Measurements from ENCODE around the gene D2HGDH. TPM values are rescaled to one million over a fixed set of nuclear protein-coding genes. Genes with fewer than 3 reads are reported as not detected.
"Not testable (repeated sequence)": the region's sequence is repeated elsewhere in the genome, so short reads cannot be mapped to it uniquely, and the experiment has no call there.

The D2HGDH gene
- total RNA-seq, 4 donors from 2014 or later = 12.5 to 21.8 (median 13.3) TPM

DNA sequence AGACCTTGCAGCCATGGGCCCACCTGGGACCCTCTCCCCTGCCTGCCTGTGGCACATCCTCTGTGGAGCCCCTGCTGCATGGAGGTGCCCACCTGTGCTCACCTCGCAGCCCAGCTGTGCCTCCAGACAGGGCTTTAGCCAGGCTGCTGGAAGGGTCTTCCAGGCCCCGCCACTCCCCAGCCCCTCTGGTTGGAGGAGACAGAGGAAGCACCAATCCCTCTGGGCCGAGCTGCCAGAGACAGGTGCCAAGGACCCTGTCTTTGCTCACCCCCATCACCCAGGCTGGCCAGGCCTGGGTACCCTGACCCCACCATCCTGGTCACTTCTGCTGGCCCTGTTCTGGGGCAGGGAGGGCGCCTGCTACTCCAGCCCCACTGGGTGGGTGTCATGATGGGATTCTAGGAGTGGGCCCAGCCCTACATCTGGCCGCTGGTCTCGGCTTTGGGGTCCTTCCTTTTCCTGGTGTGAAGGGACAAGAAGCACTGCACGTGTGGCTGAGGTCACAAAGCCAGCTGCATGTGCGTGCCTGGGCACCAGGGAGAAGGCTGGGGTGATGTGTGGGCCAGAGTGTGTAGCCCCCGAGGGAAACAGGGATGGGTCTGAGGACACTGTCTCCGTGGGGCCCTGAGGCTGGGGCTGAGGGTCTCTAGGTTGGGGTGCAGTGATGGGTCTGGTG is 65.2 kb downstream of the D2HGDH start:
- TF ChIP-seq, protein P1, sequence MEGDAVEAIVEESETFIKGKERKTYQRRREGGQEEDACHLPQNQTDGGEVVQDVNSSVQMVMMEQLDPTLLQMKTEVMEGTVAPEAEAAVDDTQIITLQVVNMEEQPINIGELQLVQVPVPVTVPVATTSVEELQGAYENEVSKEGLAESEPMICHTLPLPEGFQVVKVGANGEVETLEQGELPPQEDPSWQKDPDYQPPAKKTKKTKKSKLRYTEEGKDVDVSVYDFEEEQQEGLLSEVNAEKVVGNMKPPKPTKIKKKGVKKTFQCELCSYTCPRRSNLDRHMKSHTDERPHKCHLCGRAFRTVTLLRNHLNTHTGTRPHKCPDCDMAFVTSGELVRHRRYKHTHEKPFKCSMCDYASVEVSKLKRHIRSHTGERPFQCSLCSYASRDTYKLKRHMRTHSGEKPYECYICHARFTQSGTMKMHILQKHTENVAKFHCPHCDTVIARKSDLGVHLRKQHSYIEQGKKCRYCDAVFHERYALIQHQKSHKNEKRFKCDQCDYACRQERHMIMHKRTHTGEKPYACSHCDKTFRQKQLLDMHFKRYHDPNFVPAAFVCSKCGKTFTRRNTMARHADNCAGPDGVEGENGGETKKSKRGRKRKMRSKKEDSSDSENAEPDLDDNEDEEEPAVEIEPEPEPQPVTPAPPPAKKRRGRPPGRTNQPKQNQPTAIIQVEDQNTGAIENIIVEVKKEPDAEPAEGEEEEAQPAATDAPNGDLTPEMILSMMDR (IDR thresholded peaks at IDR 0.05) = no peak
- no peak for TF ChIP-seq EP300 (IDR thresholded peaks at IDR 0.05)
- TF ChIP-seq POLR2AphosphoS5 (IDR thresholded peaks at IDR 0.05) = no peak
- no peak for TF ChIP-seq POLR2A (IDR thresholded peaks at IDR 0.05)
- Histone ChIP-seq H3K4me3 (no peak overlapping the region), H3K36me3 (no peaks in the 10 kb centered on the region), H3K27me3 (peaks cover 78% of the 10 kb centered on the region), H3K9me3 (no peaks in the 10 kb centered on the region), H3K27ac (no peak overlapping the region), H3K4me1 (peaks cover 0 to 19% (median 13%) of the 10 kb centered on the region in 3 donors)
- ATAC-seq = no peak
- no CpG with 5 or more reads among the region's 10 CpGs for WGBS, 2 donors (ENCODE audit: low coverage in 1 of 2)

DNA sequence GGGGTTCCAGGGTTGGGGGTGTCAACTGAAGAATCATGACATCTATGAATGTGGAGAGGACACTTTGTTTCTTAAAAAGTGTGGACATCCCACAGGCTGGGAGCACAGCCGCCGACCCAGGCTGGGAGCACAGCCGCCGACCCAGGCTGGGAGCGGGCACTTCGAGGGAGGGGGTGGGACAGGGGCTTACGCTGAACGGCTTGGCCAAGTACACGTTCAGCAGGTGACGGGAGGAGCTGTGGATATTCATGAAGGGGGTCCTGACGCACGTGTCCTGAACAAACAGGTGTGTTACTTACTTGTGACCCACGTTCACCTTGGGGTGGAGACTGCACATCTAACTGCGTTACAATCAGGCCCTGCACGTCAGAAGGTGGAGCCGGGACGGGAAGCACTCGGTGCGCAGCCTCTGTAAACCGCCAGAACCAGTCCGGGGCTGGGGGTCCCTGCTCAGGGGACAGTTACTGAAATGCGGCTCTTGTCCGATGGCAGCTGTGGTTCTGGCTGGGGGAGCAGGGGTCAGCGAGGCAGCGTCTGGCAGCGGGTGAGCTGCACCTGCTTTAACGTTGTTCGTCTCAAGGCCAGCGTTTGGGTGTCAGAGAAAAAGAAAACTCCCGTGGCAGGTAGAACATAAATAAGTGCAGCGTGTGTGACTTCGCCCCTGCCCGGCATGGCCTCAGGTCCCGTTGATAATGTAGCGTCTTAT is 65.9 kb downstream of the D2HGDH start:
- H3K9me3 ChIP-seq, H3K27ac ChIP-seq, H3K36me3 ChIP-seq, H3K4me3 ChIP-seq, ATAC-seq: not testable (repeated sequence)
- Histone ChIP-seq H3K4me1 (peaks cover 0 to 23% (median 13%) of the 10 kb centered on the region in 3 donors), H3K27me3 (peaks cover 77% of the 10 kb centered on the region)
- 69 to 88% methylated on average over 4 to 21 of the region's 35 CpGs for WGBS, 2 donors (ENCODE audit: low coverage in 1 of 2)

DNA sequence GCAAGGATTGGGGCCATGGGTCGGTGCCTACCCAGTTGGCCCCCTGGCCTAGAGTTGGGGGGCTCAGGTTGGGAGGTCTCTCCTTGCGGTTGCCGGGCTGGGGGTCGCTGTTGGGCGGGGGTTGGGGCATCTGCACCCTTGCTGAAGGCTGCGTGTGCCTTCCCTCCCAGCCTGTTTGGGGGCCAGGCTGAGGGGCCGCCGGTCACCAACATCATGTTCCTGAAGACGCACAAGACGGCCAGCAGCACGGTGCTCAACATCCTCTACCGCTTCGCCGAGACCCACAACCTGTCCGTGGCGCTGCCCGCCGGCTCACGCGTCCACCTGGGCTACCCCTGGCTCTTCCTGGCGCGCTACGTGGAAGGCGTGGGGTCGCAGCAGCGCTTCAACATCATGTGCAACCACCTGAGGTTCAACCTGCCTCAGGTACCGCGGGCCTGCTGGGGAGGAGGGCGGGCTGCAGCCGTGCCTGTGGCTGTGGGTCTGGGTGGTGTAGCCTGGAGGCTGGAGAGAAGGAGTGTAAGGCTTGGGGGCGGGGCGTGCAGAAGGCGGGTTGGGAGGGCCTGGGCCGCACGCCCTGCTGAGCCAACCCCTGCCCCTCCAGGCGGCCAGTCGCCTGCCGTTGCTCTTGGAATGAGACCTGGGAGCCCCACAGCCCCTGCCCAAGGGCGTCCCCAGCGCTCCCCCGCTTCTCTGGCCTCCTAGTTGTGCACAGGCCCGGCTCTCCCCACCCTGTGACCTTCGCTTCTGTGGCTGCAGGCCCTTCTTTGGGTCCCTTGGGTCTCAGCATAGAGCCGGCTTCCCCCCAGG is 67.4 kb downstream of the D2HGDH start:
- H3K9me3 ChIP-seq = no peaks in the 10 kb centered on the region
- 96% methylated on average over 5 of the region's 44 CpGs; no CpG with 5 or more reads in 1 of the 2 donors for WGBS, 2 donors (ENCODE audit: low coverage in 1 of 2)
- no peak overlapping the region for H3K4me3 ChIP-seq
- H3K4me1 ChIP-seq = peaks cover 0 to 23% (median 13%) of the 10 kb centered on the region in 3 donors
- peaks cover 72% of the 10 kb centered on the region for H3K27me3 ChIP-seq
- no peak for TF ChIP-seq POLR2A (IDR thresholded peaks at IDR 0.05)
- TF ChIP-seq, protein P1 (IDR thresholded peaks at IDR 0.05) = no peak
- no peak for TF ChIP-seq POLR2AphosphoS5 (IDR thresholded peaks at IDR 0.05)
- no peak for TF ChIP-seq EP300 (IDR thresholded peaks at IDR 0.05)
- ATAC-seq = no peak
- H3K27ac ChIP-seq = no peak overlapping the region
- no peaks in the 10 kb centered on the region for H3K36me3 ChIP-seq

DNA sequence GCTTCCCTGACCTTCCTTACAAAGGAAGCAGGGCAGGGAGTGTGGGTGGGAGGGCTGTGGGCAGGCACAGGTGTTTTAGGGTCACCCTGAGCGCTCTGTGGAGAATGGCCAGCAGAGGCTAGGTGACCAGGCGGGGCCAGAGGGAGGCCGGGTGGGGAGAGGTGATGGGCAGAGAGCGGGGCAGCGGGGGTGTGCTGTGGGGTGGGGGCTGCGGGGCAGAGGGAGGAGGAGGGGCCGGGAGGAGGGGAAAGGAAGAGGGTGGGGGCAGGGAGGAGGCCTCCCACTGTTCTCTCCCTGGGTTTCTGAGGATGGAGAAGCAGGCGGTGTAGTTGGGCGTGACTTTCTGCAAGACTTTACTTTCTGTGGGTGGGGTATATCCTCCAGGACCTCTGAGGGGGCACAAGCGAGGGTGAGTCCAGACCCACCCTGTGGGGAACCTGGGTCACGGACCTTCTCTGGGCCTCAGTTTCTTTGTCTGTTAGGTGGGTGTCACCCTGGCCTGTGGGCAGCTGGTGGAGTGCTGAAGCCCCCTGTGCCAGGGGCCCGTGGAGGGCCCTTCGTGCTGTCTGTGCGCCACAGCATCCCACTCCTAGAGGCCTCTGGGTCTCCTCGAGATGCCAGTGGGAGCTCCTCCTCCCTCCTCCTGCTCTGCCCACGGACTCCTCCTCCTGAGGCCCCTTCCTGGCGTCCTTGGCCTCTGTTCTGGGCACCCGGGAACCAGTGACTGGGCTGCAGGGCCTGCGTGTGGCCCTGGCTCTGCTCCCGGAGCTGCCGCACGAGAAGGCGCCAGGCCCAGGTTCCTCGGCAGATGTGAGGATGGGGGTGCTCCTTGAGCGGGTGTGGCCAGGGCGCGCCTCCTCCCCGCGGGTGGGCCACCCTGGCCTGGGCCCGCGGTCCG is 68.2 kb downstream of the D2HGDH start:
- Histone ChIP-seq H3K4me3 (peak overlapping the region in 1 of 2 donors; percentile 52), H3K27ac (no peak overlapping the region), H3K27me3 (peaks cover 67% of the 10 kb centered on the region), H3K4me1 (peaks cover 0 to 23% (median 13%) of the 10 kb centered on the region in 3 donors), H3K9me3 (no peaks in the 10 kb centered on the region), H3K36me3 (no peaks in the 10 kb centered on the region)
- no peak for ATAC-seq
- WGBS, 2 donors (ENCODE audit: low coverage in 1 of 2) = 71 to 90% methylated on average over 3 to 7 of the region's 32 CpGs
- no peak for TF ChIP-seq POLR2AphosphoS5 (IDR thresholded peaks at IDR 0.05)
- TF ChIP-seq EP300 (IDR thresholded peaks at IDR 0.05) = no peak
- TF ChIP-seq, protein P1 (IDR thresholded peaks at IDR 0.05) = no peak
- TF ChIP-seq POLR2A (IDR thresholded peaks at IDR 0.05) = no peak
